Amniotic stem cell (primary cell): ENCODE data around the gene IL1R2.
A peak's percentile ranks its signal among the peaks of the same experiment; 100 is the strongest.
"Not testable (repeated sequence)": the region's sequence is repeated elsewhere in the genome, so short reads cannot be mapped to it uniquely, and the experiment has no call there.

Experiments
- DNase-seq: peaks from one replicate; lab custom pipeline; 2025; lab: John Stamatoyannopoulos, UW

IL1R2 gene

DNA sequence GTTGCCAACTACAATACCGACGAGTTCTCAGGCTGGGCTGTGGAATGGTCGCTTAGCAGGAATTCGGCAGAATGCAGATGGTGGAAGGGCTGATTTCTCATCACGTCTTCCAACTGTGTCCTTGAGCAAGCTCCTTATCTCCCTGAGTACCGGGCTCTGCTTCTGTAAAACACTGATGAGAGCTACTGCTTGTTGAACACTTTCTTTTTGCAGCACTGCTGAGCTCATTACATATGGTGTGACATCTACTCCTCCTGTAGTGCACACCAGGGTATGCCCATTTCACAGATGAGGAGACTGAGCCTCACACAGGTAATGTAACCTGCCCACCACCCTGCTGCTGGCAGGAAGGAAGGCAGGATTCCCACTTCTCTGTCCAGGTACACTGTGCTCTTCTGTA is 8.3 kb downstream of the IL1R2 start:
- no peak for DNase-seq

DNA sequence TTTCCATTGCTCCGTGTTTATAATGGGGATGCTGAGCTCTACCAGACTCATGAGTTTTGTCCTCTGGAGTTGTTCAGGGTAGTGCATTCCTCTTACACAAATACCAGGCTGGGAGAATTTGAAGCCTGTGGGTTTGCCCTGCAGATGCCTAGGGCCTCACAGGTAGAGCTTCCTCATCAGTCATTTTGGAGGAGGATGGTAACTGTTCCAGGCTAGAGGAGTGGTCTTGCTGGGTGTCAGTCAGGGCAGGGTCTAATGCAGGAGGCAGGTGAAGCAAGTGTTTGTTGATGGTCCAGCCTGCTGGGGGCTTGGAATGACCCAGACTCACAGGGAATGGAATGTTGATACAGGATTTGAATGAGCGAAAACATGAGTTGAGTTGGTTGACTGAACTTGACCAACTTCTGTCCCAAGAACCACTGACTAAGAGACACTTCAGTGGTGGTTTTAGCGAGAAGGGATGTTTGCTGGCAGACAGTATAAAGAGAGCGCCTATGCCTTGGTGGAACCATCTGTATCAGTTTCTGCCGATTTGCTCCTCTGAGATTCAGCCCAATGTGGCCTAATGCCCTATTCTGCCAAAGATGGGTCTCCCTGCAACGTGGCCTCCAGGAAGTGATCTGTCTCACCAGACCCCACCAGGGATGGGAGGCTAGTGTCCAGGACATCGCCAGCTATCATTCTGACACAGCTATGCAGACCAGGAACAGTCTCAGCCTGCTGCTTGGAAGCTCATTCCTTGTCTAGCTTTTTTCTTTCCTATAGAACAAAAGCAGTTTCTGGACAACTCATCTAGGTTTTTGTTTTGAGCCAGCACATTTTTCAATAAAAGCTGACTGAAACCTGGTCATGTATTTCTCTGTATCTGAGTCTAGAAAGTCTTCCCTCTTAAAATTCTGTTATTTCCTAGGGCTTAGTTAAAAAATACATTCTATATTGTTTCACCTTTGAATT is 9.3 kb downstream of the IL1R2 start:
- DNase-seq: no peak

DNA sequence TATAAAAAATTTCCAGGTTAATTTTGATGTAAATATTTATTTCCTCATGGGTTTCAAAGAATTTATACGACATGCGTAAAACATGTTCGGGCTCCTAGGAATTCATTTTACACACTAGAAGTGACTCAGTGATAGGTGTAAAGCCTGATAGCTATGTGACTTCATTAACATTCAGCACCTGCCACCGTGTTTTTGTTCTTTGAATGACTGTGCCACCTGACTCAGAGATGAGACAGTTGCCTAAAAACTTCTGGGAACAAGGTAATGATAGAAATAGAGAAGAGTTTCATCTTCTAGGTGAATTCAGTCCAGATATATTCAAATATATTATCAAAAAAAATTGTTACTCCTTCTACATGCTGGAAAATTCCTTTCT is 10.0 kb downstream of the IL1R2 start:
- no peak for DNase-seq

DNA sequence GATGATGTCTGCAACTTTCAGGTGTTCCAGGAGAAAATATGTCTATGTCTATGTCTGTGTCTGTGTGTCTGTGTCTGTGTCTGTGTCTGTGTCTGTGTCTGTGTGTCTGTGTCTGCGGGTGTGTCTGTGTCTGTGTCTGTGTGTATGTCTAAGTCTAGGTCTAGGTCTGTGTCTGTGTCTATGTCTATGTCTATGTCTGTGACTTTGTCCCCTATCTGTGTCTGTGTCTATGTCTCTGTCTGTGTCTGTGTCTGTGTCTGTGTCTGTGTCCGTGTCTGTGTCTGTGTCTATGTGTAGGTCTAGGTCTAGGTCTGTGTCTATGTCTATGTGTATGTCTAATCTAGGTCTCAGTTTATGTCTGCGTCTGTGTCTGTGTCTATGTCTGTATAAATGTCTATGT is 10.5 kb downstream of the IL1R2 start:
- DNase-seq: no peak

DNA sequence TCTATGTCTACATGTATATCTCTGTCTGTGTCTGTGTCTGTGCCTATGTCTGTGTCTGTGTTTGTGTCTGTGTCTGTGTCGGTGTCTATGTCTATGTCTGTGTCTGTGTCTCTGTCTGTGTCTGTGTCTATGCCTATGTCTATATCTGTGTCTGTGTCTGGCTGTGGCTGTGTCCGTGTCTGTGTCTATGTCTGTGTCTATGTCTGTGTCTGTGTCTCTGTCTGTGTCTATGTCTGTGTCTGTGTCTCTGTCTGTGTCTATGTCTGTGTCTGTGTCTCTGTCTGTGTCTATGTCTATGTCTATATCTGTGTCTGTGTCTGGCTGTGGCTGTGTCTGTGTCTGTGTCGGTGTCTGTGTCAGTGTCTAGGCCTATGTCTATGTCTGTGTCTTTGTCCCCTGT is 11.1 kb downstream of the IL1R2 start:
- DNase-seq: not testable (repeated sequence)

DNA sequence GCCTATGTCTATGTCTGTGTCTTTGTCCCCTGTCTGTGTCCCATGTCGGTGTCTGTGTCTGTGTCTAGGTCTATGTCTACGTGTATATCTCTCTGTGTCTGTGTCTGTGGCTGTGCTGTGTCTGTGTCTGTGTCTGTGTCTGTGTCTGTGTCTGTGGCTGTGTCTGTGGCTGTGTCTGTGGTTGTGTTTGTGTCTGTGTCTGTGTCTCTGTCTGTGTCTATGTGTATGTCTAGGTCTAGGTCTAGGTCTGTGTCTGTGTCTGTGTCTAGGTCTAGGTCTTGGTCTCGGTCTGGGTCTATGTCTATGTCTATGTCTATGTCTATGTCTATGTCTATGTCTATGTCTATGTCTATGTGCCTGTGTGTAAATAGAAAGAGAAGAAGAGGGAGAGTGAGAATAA is 11.9 kb downstream of the IL1R2 start:
- DNase-seq: no peak

DNA sequence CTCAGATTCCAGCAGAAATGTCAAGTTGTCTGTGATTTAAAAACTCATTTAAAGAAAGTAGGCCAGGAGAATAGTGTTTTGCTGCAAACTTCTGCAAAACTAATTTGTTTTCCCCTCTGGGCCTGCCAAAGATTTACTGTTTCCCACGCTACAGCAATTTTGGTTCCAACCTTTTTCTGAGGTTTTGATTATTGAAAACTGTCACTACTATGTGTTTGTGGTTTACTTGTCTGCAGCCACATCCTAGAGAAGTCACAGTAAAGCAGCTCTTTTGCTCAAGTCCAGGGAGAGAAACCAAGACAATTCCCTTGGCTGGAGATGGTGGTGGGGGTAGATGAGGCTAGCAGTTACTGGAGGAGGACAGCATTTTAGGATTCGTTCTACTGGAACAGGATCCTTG is 12.8 kb downstream of the IL1R2 start:
- DNase-seq: no peak

DNA sequence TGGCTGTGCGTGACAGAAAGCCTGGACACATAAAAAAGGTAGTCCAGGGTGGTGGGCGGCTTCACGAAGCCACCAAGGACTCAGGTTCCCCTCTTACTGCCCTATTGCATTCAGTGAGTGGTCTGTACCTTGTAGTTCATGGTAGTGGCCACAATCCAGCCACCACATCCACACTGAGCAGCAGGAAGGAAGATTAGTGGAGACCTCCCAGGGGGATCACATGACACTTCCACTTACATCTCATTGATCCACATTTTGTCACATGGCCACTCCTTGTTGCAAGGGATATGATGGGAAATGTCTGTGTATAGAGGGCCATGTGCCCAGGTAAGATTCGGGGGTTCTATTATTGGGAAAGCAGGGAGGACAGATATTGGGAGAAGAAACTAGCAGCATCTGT is 13.7 kb downstream of the IL1R2 start:
- no peak for DNase-seq

DNA sequence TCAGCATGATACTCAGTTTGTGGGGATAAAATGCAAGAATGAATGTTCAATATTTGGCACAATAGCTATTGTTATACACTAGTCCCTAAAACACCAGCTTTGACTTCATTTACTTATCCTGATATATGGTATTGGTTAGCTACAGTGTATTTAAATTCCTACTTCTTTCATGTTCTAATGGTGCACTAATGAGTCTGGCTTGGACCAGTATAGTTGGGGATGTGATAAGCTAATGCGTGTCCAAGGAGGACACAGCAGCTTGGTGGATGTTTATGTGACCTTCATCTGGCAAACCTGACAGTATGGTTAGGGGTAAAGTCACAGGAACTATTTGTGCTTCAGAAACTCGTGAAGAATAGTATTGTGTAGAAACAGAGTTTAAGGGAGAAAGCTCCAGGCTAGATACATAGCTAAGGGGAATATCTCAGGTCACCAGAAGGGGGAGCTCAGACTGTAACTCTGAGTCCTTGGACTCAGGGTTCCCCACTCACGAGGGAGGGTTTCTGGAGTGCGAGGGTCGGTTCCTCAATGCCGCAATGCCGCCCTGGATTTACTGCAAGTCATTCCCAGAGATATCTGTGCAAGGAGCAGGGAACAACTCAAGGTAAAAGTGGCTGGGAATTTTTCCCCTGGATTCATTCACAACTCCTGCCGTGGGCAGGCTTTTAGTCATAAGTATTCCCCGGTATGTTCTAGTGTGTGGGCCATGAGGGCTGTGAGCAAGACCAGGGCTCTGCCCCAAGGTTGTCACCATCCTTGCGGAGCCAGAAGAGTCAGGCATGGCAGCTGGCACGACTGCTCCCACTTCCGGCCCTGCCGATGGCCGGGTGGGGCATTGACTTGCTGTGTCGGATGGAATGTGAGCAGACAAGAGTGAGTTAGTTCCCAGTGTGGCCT is 14.5 kb downstream of the IL1R2 start:
- no peak for DNase-seq

DNA sequence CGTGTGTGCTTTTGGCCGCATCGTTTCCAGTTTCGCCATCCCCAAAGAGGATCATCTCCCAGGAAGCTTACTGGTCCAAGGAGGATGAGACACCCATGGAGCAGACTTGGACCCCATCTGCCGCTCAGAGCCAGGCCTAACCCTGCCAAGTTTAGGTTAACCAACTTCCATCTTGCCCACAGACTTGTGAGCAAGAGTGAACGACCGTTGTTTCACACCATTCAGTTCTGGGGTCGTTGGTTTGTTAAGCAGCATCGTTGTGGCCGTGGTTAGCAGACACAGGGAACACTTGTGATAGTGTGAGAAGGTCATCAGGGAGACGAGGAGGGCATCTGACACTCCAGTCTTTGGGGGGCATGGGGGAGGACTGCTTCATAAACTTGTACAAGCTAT is 15.1 kb downstream of the IL1R2 start:
- DNase-seq: no peak

DNA sequence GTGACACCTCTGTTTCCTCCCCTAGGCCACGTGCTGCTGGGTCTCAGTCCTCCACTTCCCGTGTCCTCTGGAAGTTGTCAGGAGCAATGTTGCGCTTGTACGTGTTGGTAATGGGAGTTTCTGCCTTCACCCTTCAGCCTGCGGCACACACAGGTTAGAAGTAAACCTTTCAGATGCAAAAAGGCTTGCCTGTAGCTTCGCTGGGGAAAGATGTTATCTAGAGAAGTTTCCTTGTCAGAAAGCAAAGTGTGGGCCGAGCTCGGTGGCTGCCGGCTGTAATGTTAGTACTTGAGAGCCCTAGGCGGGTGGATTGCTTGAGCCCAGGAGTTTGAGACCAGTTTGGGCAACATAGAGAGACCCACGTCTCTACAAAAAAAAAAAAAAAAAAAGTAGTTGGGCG is 16.7 kb downstream of the IL1R2 start:
- no peak for DNase-seq

DNA sequence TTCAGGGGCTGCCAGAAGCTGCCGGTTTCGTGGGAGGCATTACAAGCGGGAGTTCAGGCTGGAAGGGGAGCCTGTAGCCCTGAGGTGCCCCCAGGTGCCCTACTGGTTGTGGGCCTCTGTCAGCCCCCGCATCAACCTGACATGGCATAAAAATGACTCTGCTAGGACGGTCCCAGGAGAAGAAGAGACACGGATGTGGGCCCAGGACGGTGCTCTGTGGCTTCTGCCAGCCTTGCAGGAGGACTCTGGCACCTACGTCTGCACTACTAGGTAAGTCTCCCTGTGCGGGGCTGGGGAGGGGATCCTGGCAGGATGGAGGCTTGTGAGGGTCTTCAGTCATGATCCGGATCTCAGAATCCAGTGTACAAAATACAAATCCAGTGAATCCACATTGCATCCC is 17.8 kb downstream of the IL1R2 start:
- no peak for DNase-seq

DNA sequence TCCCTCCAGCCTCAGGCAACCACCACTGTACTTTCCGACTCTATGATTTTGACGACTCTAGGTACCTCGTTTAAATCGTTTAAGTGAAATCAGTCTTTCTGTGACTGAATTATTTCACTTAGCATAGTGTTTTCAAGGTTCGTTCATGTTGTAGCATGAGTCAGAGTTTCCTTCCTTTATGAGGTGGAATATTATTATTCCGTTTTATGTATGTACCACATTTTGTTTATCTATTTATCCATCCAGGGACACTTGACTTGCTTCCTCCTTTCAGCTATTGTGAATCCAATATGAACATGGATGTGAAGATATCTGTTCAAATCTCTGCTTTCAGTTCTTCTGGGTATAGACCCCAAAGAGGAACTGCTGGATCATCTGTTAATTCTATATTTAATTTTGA is 19.1 kb downstream of the IL1R2 start:
- DNase-seq: no peak

DNA sequence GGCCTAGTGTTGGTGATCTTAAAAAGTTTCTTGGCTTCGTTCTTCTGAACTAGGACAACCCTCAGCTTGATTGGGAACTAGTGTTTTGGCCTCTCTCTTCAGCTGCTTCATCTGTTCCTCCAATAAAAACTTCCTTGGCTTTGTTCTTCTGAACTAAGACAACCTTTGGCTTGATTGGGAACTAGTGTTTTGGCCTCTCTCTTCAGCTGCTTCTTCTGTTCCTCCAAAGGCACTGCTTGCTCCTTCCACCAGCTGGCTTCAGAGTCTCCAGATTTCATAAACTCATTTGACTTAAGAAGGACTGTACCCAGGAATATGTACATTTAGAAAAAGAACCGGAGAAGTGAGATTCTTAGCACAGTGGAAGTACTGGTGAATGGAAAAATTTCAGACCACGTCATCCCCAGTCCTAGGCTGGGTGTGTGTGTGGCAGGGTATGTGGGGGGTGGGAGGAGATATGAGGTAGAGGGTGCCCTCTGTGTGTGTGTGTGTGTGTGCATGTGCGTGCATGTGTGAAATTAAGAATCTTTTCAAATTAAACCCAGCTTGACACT is 20.4 kb downstream of the IL1R2 start:
- no peak for DNase-seq

DNA sequence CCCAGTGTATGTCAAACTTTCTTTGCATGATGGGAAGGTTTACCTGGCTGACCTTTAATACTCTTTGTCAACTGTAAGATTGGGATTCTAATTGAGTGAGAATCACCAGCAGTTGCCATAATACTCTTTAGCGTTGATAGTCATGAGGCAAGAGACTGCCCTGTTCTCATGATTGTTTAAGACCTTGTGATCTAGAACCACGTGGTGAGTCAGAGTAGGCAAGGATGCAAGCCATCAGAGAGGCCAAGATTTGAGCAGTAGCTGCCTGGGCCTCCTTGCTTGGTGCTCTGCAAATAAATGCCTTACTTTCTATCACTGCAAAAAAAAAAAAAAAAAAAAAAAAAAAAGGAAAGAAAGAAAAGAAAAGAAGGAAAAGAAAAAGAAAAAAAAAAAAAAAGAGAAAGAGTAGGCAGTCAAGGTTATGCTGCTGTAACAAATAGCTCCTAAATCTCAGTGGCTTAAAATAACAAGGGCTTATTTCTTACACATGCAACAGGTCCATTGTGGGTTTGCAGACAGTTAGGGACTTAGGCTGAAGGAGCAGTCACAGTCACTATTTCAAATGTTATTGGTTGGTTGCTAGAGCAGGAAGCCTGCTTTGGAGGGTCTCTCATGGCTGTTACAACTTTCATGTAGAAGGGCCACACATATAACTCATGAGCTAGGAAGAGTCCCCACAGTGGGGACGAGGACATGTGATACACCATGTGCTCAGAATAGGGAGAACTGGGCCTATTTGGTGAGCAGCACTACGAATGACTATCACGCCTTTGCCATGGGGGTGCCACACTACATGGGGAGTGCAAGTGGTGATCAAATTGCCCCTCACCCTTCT is 21.7 kb downstream of the IL1R2 start:
- DNase-seq: no peak

DNA sequence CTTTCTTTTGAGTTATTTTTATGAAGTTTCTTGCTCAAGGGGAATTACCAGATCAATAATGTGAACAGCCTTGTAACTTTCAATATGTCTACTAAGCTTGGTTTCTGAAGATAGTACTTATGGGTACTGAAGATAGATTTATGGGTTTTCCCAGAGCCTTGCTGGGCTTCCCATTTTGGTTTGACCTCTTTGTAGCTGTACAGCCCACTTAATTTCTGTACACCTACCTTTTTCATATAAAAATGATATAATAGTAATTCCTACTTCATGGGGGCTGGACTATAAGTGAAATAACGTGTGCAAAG is 22.2 kb downstream of the IL1R2 start:
- no peak for DNase-seq

DNA sequence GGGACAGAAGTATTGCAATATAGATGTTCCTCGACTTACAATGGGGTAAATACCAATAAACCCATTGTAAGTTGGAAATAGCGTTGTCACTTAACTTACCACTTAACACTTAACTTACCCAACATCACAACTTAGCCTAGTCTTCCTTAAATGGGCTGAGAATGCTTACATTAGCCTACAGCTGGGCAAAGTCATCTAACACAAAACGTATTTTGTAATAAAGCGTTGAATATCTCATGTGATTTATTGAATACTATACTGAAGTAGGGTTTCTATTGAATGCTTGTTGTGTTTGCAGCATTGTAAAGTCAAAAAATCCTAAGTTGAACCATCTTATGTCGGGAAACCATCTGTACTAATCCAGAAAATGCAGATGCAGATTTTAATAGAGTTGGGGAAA is 23.6 kb downstream of the IL1R2 start:
- DNase-seq: no peak

DNA sequence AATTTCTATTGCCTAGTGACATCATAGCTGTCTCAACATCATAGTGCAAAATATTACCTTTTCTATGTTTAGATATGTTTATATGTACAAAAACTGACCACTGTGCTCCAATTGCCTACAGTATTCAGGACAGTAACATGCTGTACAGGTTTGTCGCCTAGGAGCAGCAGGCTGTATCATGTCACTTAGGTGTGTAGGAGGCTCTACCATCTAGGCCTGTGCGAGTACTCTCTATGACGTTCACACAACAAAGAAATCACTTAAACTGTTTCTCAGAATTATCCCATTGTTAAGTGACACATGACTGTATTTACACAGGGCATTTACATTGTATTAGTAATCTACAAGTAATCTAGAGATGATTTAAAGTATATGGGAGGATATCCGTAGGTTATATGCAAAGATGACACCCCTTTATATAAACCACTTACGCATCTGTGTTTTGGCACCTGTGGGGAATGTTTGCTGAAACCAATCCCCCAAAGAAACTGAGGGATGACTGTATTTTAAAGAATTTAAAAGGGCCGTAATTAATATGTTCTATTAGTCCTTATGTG is 24.7 kb downstream of the IL1R2 start:
- DNase-seq: no peak

DNA sequence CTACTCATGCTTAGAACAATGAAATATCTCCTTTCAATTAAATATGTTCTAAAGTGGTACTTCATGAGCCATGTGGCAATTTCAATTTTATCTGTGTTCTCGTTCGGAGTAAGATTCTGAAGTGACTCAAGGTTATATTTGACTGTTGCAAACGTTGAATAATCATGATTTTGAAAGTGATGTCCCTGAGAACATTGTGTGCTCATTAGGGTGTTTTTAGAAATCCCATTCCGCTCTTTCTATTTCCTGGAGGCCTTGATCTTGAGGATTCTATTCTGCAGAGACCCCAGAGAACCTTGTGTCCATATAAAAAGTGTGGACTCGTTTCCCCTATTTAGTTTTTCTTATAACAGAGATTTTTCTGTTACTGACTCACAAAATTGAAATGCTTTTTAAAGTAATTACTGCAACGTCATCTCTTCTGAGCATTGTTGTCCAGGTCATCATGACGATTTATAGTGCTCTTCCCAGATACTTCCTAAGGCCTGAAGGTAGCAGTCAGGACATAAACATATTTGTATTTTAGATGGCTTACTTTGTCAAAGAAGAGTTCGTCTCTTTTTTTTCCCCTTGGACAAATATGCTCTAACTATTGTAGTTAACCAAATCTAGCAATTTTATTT is 27.2 kb downstream of the IL1R2 start:
- DNase-seq: no peak

DNA sequence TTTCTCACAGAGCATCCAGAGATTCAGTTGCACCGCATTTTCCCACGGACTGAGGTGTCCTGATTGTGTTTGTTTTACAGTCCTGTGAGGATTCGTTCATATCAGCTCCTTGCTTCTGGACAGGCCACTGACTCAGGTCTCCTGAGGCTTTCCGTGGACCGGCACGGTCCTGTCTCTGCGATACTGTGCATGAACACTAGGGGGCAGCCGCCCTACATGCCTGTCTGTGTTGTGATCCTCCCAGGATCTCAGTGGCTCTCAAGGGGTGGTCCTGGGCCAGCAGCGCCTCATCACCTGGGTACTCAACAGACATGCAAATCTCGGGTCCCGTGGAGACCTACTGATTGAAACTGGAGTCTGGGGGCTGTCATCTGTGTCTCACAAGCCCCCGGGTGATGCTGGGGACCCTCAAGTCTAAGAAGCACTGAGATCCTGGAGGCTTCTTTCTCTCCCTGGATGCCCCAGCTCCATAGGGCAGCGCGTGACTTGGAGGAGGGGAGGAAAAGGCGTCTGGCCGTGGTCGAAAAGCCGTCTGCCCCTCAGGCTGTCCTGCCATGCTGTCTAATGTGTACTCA is 28.9 kb downstream of the IL1R2 start:
- peak; percentile 50 for DNase-seq

DNA sequence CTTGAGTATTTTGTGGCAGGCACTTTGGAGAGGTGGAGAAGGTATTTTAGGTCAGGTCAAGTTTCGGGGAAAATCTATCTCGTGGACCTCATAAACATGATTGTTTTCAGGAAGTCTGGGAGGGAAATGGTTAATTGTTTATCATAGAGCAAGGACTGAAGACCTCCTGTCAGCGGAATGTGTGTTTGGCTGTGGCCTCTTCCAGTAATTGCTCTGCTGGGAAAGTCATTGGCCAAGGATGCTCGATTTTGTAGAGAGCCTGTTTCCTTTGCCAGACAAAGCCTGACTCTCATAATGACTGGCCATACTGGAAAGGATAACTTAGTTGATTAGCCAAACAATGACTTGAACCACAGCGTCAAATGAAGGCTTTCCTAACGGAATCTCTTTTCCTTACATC is 30.0 kb downstream of the IL1R2 start:
- DNase-seq: no peak
